Fibroblast of mammary gland (primary cell): ENCODE measurements around the gene MAMDC4.

Experiments used
- DNase-seq: peaks from one replicate; pipeline ENCODE4 v3.0.0-alpha.2; 2010; ENCODE audit warnings: low read depth
- H3K4me3 ChIP-seq: 2 replicates; pipeline ENCODE4 v1.5.1; 2011; ENCODE audit warnings: low read depth, mild to moderate bottlenecking, low read length, moderate library complexity; ENCODE audit not compliant: control insufficient read depth
- TF ChIP-seq, protein P1 (sequence below): conservative IDR thresholded peaks from 2 replicates; pipeline ENCODE4 v1.5.1; 2011; ENCODE audit warnings: low read depth, low read length, inconsistent platforms; ENCODE audit not compliant: control insufficient read depth, insufficient read depth

Gene MAMDC4

GRCh38 chr9:136826188-136826541 lies 26.0 kb upstream of the MAMDC4 start:
- DNase-seq = no peak
- TF ChIP-seq, protein P1, sequence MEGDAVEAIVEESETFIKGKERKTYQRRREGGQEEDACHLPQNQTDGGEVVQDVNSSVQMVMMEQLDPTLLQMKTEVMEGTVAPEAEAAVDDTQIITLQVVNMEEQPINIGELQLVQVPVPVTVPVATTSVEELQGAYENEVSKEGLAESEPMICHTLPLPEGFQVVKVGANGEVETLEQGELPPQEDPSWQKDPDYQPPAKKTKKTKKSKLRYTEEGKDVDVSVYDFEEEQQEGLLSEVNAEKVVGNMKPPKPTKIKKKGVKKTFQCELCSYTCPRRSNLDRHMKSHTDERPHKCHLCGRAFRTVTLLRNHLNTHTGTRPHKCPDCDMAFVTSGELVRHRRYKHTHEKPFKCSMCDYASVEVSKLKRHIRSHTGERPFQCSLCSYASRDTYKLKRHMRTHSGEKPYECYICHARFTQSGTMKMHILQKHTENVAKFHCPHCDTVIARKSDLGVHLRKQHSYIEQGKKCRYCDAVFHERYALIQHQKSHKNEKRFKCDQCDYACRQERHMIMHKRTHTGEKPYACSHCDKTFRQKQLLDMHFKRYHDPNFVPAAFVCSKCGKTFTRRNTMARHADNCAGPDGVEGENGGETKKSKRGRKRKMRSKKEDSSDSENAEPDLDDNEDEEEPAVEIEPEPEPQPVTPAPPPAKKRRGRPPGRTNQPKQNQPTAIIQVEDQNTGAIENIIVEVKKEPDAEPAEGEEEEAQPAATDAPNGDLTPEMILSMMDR = no peak
- H3K4me3 ChIP-seq = no peak overlapping the region

DNA sequence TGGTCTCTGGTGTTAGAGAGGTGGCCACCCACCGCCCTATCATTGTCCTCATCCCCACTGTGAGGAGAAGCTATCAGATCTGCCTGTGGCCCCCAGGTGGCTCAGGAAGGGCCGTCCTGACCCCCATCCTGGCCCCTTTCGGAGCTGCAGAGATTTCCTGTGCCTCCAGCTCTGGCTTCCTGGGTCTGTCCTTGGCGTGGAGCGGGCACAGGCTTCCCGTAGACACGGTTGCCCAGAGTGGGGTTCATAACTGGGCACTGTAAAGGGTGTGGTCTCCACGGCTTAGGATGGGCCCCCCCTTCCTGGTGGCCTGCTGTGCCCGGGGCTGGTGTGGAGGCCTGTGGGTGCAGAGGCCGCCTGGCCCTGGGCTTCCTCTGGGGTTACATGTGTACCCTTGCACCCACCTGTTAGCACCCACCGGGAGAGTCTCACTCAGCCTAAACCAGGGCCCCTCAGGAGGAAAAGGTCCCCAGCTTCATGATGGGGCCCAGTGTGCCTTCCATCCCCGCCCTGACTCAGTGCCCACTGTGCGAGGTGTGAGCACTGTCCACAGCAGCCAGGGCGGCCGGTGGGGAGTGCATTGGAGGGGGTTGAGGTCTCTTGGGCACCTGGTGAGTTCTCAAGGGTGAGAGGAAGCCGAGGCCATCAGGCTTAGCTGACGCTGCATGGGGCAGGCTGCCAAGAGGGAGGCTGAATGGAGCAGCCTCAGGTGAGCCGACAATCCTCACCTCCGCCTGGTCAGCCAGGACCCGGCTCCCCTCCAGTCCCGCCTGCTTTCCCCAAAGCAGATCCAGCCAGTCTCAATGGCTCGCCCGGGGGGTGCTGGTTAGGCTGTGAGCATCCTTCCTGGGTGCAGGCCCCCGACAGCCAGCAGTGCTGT lies 25.2 kb upstream of the MAMDC4 start:
- TF ChIP-seq, protein P1 = no peak
- no peak overlapping the region for H3K4me3 ChIP-seq
- no peak for DNase-seq

- H3K4me3 ChIP-seq = no peak overlapping the region
- DNase-seq = no peak
- TF ChIP-seq, protein P1 = no peak
Observed at GRCh38 chr9:136827794-136828473, 24.2 kb upstream of the MAMDC4 start.

GRCh38 chr9:136828474-136829140 lies 23.5 kb upstream of the MAMDC4 start:
- H3K4me3 ChIP-seq = no peak overlapping the region
- TF ChIP-seq, protein P1 = no peak
- no peak for DNase-seq

DNA sequence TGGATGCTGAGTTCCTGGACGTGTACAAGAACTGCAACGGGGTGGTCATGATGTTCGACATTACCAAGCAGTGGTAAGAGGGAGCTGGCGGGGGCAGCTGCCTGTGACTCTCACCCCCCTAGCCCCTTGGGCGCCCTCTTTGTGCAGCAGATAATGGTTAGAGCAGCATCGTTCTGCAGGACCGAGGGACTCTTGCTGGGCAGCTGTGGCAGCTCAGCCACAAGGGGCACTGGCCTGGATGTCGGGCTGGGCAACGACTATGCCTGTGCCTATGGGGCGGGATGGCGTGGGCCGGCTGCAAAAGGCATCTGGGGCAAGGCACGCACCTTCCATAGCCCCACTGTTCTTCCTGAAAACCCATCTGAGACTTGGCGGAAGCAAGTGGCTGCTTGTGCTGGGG lies 22.7 kb upstream of the MAMDC4 start:
- TF ChIP-seq, protein P1 = no peak
- no peak for DNase-seq
- H3K4me3 ChIP-seq = no peak overlapping the region

DNA sequence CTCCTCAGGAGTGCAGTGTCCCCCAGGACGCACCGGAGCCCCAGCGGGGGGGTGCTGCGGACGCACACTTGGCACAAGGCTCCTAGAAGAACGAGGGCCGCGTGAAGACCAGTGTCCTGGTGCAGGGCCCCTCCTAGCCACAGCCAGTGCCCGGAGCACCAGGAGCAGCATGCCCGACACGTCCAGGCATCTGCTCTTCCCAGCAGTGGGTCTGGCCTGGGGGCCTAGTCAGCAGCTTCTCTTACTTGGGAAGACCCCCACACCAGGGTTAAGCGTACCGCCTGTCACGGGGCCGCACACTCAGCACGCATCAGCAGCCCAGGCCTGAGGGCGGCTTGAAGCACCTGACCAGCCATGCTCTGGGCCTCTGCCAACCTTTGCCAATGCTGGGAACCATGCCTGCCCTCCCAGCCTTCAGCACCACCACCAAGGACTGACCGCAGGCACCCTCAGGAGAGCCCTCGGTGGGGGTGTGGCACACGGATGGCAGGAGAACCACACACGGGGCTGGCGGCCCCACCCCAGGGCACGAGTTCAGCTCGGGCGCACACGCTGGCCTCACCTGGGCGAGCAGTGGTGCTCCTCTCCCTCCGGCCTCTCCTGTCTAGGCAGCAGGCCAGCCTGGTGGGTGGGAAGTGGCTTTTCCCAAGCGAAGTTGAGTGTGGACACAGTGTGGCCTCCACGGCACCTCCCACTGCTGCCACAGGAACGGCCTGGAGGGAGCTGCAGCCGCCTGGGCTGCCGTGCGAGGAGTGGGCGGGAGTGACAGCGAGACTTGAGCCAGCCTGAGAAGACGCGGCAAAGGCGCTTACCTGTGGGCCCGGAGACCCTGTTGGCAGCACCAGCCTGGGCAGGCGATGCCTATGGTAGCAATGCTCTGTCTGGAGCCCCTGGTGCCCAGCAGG lies 21.9 kb upstream of the MAMDC4 start:
- TF ChIP-seq, protein P1 = no peak
- H3K4me3 ChIP-seq = no peak overlapping the region
- no peak for DNase-seq
